ENCODE results near the gene MAP3K1.

Gene MAP3K1

GRCh38 chr5:56919942-56920662 is 104.8 kb downstream of the MAP3K1 start:
- TF ChIP-seq SUZ12 (IDR thresholded peaks at IDR 0.05; ENCODE audit: extremely low read depth, insufficient read depth, insufficient read length), result no peak
- no peak for TF ChIP-seq YY1 (IDR thresholded peaks at IDR 0.05; ENCODE audit: insufficient read depth, insufficient read length)
- no peak for TF ChIP-seq ZNF274 (IDR thresholded peaks at IDR 0.05; ENCODE audit: low read depth, low read length)
- Histone ChIP-seq H3K4me3 (ENCODE audit: insufficient read length, low read depth) (no peak overlapping the region), H3K4me1 (ENCODE audit: insufficient read depth, insufficient read length) (no peaks in the 10 kb centered on the region), H3K36me3 (ENCODE audit: insufficient read depth, insufficient read length, low read length) (peaks cover 56% of the 10 kb centered on the region), H3K9me3 (ENCODE audit: insufficient read depth, low read length) (peaks cover 26% of the 10 kb centered on the region), H3K27me3 (ENCODE audit: insufficient read depth, insufficient read length) (no peaks in the 10 kb centered on the region), H3K9ac (ENCODE audit: insufficient read length, low read depth) (no peak overlapping the region)
- DNase-seq (ENCODE audit: low read depth, low spot score), result no peak

GRCh38 chr5:56922922-56923321 is 107.6 kb downstream of the MAP3K1 start:
- Histone ChIP-seq H3K4me3 (ENCODE audit: insufficient read length, low read depth) (no peak overlapping the region), H3K9me3 (ENCODE audit: insufficient read depth, low read length) (peaks cover 36% of the 10 kb centered on the region), H3K4me1 (ENCODE audit: insufficient read depth, insufficient read length) (no peaks in the 10 kb centered on the region), H3K27me3 (ENCODE audit: insufficient read depth, insufficient read length) (no peaks in the 10 kb centered on the region), H3K36me3 (ENCODE audit: insufficient read depth, insufficient read length, low read length) (peaks cover 73% of the 10 kb centered on the region), H3K9ac (ENCODE audit: insufficient read length, low read depth) (no peak overlapping the region)
- no peak for DNase-seq (ENCODE audit: low read depth, low spot score)
- TF ChIP-seq YY1 (IDR thresholded peaks at IDR 0.05; ENCODE audit: insufficient read depth, insufficient read length), result no peak
- no peak for TF ChIP-seq ZNF274 (IDR thresholded peaks at IDR 0.05; ENCODE audit: low read depth, low read length)
- no peak for TF ChIP-seq SUZ12 (IDR thresholded peaks at IDR 0.05; ENCODE audit: extremely low read depth, insufficient read depth, insufficient read length)

GRCh38 chr5:56934325-56934724 is 119.0 kb downstream of the MAP3K1 start:
- Histone ChIP-seq H3K36me3 (ENCODE audit: insufficient read depth, insufficient read length, low read length) (peaks cover 77% of the 10 kb centered on the region), H3K9me3 (ENCODE audit: insufficient read depth, low read length) (no peaks in the 10 kb centered on the region), H3K4me1 (ENCODE audit: insufficient read depth, insufficient read length) (no peaks in the 10 kb centered on the region), H3K27me3 (ENCODE audit: insufficient read depth, insufficient read length) (no peaks in the 10 kb centered on the region), H3K4me3 (ENCODE audit: insufficient read length, low read depth) (no peak overlapping the region), H3K9ac (ENCODE audit: insufficient read length, low read depth) (no peak overlapping the region)
- TF ChIP-seq ZNF274 (IDR thresholded peaks at IDR 0.05; ENCODE audit: low read depth, low read length), result no peak
- DNase-seq (ENCODE audit: low read depth, low spot score), result no peak

GRCh38 chr5:56938858-56939257 is 123.5 kb downstream of the MAP3K1 start:
- Histone ChIP-seq H3K9ac (ENCODE audit: insufficient read length, low read depth) (no peak overlapping the region), H3K9me3 (ENCODE audit: insufficient read depth, low read length) (no peaks in the 10 kb centered on the region), H3K4me3 (ENCODE audit: insufficient read length, low read depth) (no peak overlapping the region), H3K27me3 (ENCODE audit: insufficient read depth, insufficient read length) (no peaks in the 10 kb centered on the region), H3K4me1 (ENCODE audit: insufficient read depth, insufficient read length) (no peaks in the 10 kb centered on the region), H3K36me3 (ENCODE audit: insufficient read depth, insufficient read length, low read length) (peaks cover 86% of the 10 kb centered on the region)
- no peak for DNase-seq (ENCODE audit: low read depth, low spot score)
- no peak for TF ChIP-seq SUZ12 (IDR thresholded peaks at IDR 0.05; ENCODE audit: extremely low read depth, insufficient read depth, insufficient read length)
- TF ChIP-seq YY1 (IDR thresholded peaks at IDR 0.05; ENCODE audit: insufficient read depth, insufficient read length), result no peak
- no peak for TF ChIP-seq ZNF274 (IDR thresholded peaks at IDR 0.05; ENCODE audit: low read depth, low read length)

GRCh38 chr5:56941981-56942380 is 126.6 kb downstream of the MAP3K1 start:
- no peak for TF ChIP-seq SUZ12 (IDR thresholded peaks at IDR 0.05; ENCODE audit: extremely low read depth, insufficient read depth, insufficient read length)
- TF ChIP-seq ZNF274 (IDR thresholded peaks at IDR 0.05; ENCODE audit: low read depth, low read length), result no peak
- TF ChIP-seq YY1 (IDR thresholded peaks at IDR 0.05; ENCODE audit: insufficient read depth, insufficient read length), result no peak
- peaks cover 84% of the 10 kb centered on the region for H3K36me3 ChIP-seq (ENCODE audit: insufficient read depth, insufficient read length, low read length)
- no peaks in the 10 kb centered on the region for H3K27me3 ChIP-seq (ENCODE audit: insufficient read depth, insufficient read length)
- no peak for DNase-seq (ENCODE audit: low read depth, low spot score)
- no peaks in the 10 kb centered on the region for H3K4me1 ChIP-seq (ENCODE audit: insufficient read depth, insufficient read length)
- no peak overlapping the region for H3K9ac ChIP-seq (ENCODE audit: insufficient read length, low read depth)
- H3K9me3 ChIP-seq (ENCODE audit: insufficient read depth, low read length), result no peaks in the 10 kb centered on the region
- no peak overlapping the region for H3K4me3 ChIP-seq (ENCODE audit: insufficient read length, low read depth)
